Measurements from ENCODE around the gene LIMCH1. TPM values are rescaled to one million over a fixed set of nuclear protein-coding genes. Genes with fewer than 3 reads are reported as not detected.
A peak's percentile ranks its signal among the peaks of the same experiment; 100 is the strongest.

LIMCH1 gene
- polyA plus RNA-seq, 1 of the 3 experiments (the other 2 are of a cell fraction) = 1.2 TPM

- H3K27ac ChIP-seq (ENCODE audit: low read depth in 2 of 2, low read length in 1 of 2) = peak overlapping the region in 1 of 2 experiments; percentile 69; a peak in 2 of 4 replicates
- no peak overlapping the region for H3K4me3 ChIP-seq (ENCODE audit: low read depth in 2 of 2, low read length in 1 of 2)
- no peak for TF ChIP-seq TAF1 (IDR thresholded peaks at IDR 0.05; ENCODE audit: borderline replicate concordance, low read depth, low read length)
- TF ChIP-seq MXI1 (IDR thresholded peaks at IDR 0.05; ENCODE audit: low read depth, low read length) = no peak
- TF ChIP-seq FOXJ3 (CRISPR knock-in tag; IDR thresholded peaks at IDR 0.05) = no peak
- TF ChIP-seq GABPA (IDR thresholded peaks at IDR 0.05; ENCODE audit: low read depth) = no peak
- no peak for TF ChIP-seq RFX5 (IDR thresholded peaks at IDR 0.05; ENCODE audit: low read length)
- TF ChIP-seq CHD2 (IDR thresholded peaks at IDR 0.05; ENCODE audit: low read length, partially characterized antibody) = no peak
- no peak for TF ChIP-seq RXRA (IDR thresholded peaks at IDR 0.05; ENCODE audit: borderline replicate concordance, low read depth)
- TF ChIP-seq GATA2 (CRISPR knock-in tag; IDR thresholded peaks at IDR 0.05) = no peak
- TF ChIP-seq IRF3 (IDR thresholded peaks at IDR 0.05; ENCODE audit: low read depth, low read length) = no peak
- no peak for TF ChIP-seq PBX3 (IDR thresholded peaks at IDR 0.05)
- TF ChIP-seq CTCF (IDR thresholded peaks at IDR 0.05) = no peak
- TF ChIP-seq POLR2AphosphoS5 (IDR thresholded peaks at IDR 0.05; ENCODE audit: low read depth, low read length) = no peak
- TF ChIP-seq YY1 (IDR thresholded peaks at IDR 0.05; ENCODE audit: low read depth) = no peak
- no peak for TF ChIP-seq RCOR1 (IDR thresholded peaks at IDR 0.05; ENCODE audit: low read length)
- TF ChIP-seq MEF2A (IDR thresholded peaks at IDR 0.05; ENCODE audit: borderline replicate concordance, low read depth) = no peak
- TF ChIP-seq SMC3 (IDR thresholded peaks at IDR 0.05; ENCODE audit: low read depth, low read length) = no peak
- peaks cover 0 to 16% of the 10 kb centered on the region in 2 experiments; a peak in 2 of 4 replicates for H3K4me1 ChIP-seq (ENCODE audit: control insufficient read depth in 1 of 2, insufficient read depth in 2 of 2, low read depth in 1 of 2, low read length in 1 of 2)
- no peak overlapping the region for H3K9ac ChIP-seq
- H3K9me3 ChIP-seq = no peaks in the 10 kb centered on the region
- no peaks in the 10 kb centered on the region for H4K20me1 ChIP-seq (ENCODE audit: insufficient read depth)
- no peaks in the 10 kb centered on the region for H3F3A ChIP-seq (replicated peaks; ENCODE audit: insufficient read depth)
- H3K9me2 ChIP-seq = no peaks in the 10 kb centered on the region
- no peaks in the 10 kb centered on the region for H3K36me3 ChIP-seq (replicated peaks in 1 of 2; ENCODE audit: control insufficient read depth in 1 of 2, insufficient read depth in 2 of 2, low read length in 1 of 2)
- 49% methylated on average over 5 of the region's 5 CpGs for WGBS (ENCODE audit: low lambda C conversion rate)
- POLR2A ChIA-PET = no interaction called here
- peak; percentile 45 for DNase-seq
- CTCF ChIA-PET = interaction anchor here (2.6 kb wide), 1 partner anchor 23 kb away, joined by 12 read pairs; no protein-coding TSS in a partner anchor
- no peak overlapping the region for H2AFZ ChIP-seq (ENCODE audit: low read depth)
- no peaks in the 10 kb centered on the region for H3K27me3 ChIP-seq (ENCODE audit: insufficient read depth)
- H3K4me2 ChIP-seq = no peak overlapping the region
- no peaks in the 10 kb centered on the region for H3K79me2 ChIP-seq (ENCODE audit: insufficient read depth)
Measured at GRCh38 chr4:41620594-41621256, 82.8 kb downstream of the LIMCH1 start.
